RWPE2 (cell line): ENCODE results near the gene MNX1.

Experiments
- ATAC-seq: fragments of 200-7000 bp; cut with Tn5 transposase; 3 replicates; pipeline ENCODE4 v1.9.1; 2021; ENCODE audit warnings: low read depth
- DNase-seq: peaks from one replicate; pipeline ENCODE4 v3.0.0-alpha.2; 2020; ENCODE audit warnings: low spot score
- H3K27ac ChIP-seq: fragments of 450-650 bp; 2 replicates; pipeline ENCODE4 v1.5.1; 2017; ENCODE audit warnings: mild to moderate bottlenecking; ENCODE audit not compliant: poor library complexity, severe bottlenecking
- H3K27me3 ChIP-seq: fragments of 250-450 bp; sonication (Bioruptor Pico); 2 replicates; pipeline ENCODE4 v1.5.1; 2021; ENCODE audit warnings: mild to moderate bottlenecking, moderate library complexity; ENCODE audit not compliant: insufficient read depth, poor library complexity, severe bottlenecking
- H3K36me3 ChIP-seq: fragments of 250-450 bp; sonication (Bioruptor Pico); 2 replicates; pipeline ENCODE4 v1.5.1; 2020; ENCODE audit warnings: low read depth, mild to moderate bottlenecking, moderate library complexity
- H3K4me1 ChIP-seq: fragments of 250-450 bp; sonication (Bioruptor Pico); 2 replicates; pipeline ENCODE4 v1.5.1; 2021; ENCODE audit warnings: mild to moderate bottlenecking, moderate library complexity; ENCODE audit not compliant: insufficient read depth, poor library complexity, severe bottlenecking
- H3K4me3 ChIP-seq: fragments of 250-450 bp; sonication (Bioruptor Pico); 2 replicates; pipeline ENCODE4 v1.5.1; 2021; ENCODE audit warnings: mild to moderate bottlenecking, moderate library complexity; ENCODE audit not compliant: severe bottlenecking
- H3K9me3 ChIP-seq: fragments of 250-450 bp; sonication (Bioruptor Pico); 2 replicates; pipeline ENCODE4 v1.5.1; 2021; ENCODE audit warnings: mild to moderate bottlenecking, moderate library complexity; ENCODE audit not compliant: severe bottlenecking
- CTCF ChIP-seq: fragments of 450-650 bp; IDR thresholded peaks from one replicate; pipeline ENCODE4 v1.5.1; 2017; ENCODE audit warnings: mild to moderate bottlenecking, moderate library complexity; ENCODE audit not compliant: poor library complexity, severe bottlenecking

MNX1 gene

GRCh38 chr7:157017149-157017548 is 6.7 kb upstream of the MNX1 start:
- Histone ChIP-seq H3K36me3 (no peaks in the 10 kb centered on the region), H3K27ac (no peak overlapping the region), H3K4me1 (peaks cover 3% of the 10 kb centered on the region), H3K27me3 (peaks cover 84% of the 10 kb centered on the region), H3K9me3 (no peaks in the 10 kb centered on the region), H3K4me3 (no peak overlapping the region)
- TF ChIP-seq CTCF: no peak
- no peak for ATAC-seq
- DNase-seq: no peak

GRCh38 chr7:157016352-157017041 is 6.0 kb upstream of the MNX1 start:
- peaks cover 84% of the 10 kb centered on the region for H3K27me3 ChIP-seq
- H3K4me1 ChIP-seq: peaks cover 5% of the 10 kb centered on the region
- no peak for TF ChIP-seq CTCF
- ATAC-seq (no peak), DNase-seq (no peak)
- no peak overlapping the region for H3K27ac ChIP-seq
- no peaks in the 10 kb centered on the region for H3K9me3 ChIP-seq
- H3K36me3 ChIP-seq: no peaks in the 10 kb centered on the region
- H3K4me3 ChIP-seq: no peak overlapping the region

GRCh38 chr7:157016024-157016351 is 5.5 kb upstream of the MNX1 start:
- no peak for DNase-seq
- Histone ChIP-seq H3K9me3 (no peaks in the 10 kb centered on the region), H3K27me3 (peaks cover 85% of the 10 kb centered on the region), H3K4me3 (no peak overlapping the region), H3K4me1 (peaks cover 9% of the 10 kb centered on the region), H3K36me3 (no peaks in the 10 kb centered on the region), H3K27ac (no peak overlapping the region)
- ATAC-seq: no peak
- no peak for TF ChIP-seq CTCF

GRCh38 chr7:157014635-157015555 is 4.4 kb upstream of the MNX1 start:
- Histone ChIP-seq H3K27me3 (peaks cover 80% of the 10 kb centered on the region), H3K9me3 (no peaks in the 10 kb centered on the region), H3K4me3 (no peak overlapping the region), H3K36me3 (no peaks in the 10 kb centered on the region), H3K27ac (no peak overlapping the region), H3K4me1 (peaks cover 9% of the 10 kb centered on the region)
- ATAC-seq (no peak), DNase-seq (no peak)
- no peak for TF ChIP-seq CTCF
